HG03280 (cell line): ENCODE data around the gene HAUS7.

Experiments
- ATAC-seq: cut with Tn5 transposase; IDR thresholded peaks from one replicate; pipeline ENCODE4 v1.9.1; 2021; ENCODE audit warnings: mild to moderate bottlenecking, moderate library complexity; ENCODE audit not compliant: unreplicated experiment

The HAUS7 gene

DNA sequence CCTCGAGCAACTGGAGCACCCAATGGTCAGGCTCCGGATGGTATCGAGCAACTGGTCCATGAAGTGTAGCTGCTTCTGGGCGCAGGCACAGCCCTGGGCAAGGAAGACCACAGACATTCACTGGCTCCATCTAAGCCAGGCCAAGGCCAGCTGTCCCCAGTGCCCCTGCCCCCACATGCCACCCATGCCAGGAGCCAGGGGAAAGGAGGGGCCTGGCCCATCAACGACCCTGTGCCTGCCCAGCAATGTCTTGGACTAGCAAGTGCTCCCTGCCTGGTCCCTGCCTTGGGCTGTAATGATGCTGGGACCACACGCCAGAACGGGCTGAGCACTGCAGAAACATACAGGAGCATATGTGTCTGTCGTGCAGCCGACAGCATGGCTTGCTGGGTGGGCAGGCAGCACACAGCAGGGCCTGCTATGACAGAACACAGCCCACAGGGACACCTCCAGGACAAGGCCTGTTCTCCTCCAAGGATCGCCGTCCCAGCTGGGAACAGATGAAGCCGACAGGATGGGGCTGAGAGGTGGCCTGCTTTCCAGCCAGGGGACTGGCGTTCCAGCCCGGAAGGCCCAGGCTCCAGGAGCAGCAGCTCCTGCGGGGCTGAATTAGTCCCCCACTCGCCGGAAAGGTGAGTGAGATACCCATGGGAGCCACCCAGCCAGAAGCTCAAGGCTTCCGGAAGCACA lies 13.1 kb downstream of the HAUS7 start:
- no peak for ATAC-seq

DNA sequence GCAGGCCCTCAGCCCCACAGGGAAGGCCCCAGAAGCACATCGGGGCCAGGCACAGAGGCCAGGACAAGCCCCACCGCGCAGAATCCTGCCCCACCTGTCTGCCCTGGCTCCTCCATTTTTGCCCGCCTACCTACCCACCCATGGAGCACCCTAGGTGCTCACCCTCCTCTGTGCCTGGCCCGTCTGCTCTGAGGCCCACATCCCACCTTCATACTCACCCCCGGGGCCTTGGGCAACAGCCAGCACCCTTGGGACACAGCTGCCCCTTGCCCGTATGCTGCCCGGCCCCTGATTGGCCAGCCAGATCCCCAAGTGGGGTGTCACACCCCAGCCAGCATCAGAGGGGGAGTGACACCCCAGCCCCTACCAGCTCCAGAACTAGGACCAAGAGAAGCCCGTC lies 13.7 kb downstream of the HAUS7 start:
- ATAC-seq = no peak

DNA sequence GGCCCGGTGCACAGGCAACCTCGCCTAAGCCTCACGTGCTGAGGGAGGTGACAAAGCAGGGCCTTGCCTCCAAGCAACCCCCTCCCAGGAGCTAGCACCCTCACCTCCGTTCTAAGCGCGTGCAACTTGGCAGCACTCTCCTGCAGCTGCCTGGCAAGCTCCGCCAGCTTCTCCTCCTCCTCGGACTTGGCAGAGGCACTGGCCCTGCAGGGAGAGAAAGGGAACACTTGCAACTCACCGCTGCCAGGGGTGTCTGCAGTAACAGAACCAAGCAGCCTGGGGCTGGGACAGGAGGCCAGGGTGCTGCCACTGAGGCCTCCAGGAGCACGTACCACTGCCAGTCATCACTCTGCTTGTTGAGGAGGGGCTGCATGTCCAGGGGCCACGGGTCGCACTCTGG lies 14.2 kb downstream of the HAUS7 start:
- no peak for ATAC-seq

- ATAC-seq = no peak
Measured at GRCh38 chrX:153455571-153455970, 14.8 kb downstream of the HAUS7 start.

GRCh38 chrX:153454901-153455550 lies 15.3 kb downstream of the HAUS7 start:
- ATAC-seq = no peak

GRCh38 chrX:153450949-153451277 lies 19.5 kb downstream of the HAUS7 start:
- no peak for ATAC-seq

GRCh38 chrX:153450114-153450948 lies 20.0 kb downstream of the HAUS7 start:
- no peak for ATAC-seq

DNA sequence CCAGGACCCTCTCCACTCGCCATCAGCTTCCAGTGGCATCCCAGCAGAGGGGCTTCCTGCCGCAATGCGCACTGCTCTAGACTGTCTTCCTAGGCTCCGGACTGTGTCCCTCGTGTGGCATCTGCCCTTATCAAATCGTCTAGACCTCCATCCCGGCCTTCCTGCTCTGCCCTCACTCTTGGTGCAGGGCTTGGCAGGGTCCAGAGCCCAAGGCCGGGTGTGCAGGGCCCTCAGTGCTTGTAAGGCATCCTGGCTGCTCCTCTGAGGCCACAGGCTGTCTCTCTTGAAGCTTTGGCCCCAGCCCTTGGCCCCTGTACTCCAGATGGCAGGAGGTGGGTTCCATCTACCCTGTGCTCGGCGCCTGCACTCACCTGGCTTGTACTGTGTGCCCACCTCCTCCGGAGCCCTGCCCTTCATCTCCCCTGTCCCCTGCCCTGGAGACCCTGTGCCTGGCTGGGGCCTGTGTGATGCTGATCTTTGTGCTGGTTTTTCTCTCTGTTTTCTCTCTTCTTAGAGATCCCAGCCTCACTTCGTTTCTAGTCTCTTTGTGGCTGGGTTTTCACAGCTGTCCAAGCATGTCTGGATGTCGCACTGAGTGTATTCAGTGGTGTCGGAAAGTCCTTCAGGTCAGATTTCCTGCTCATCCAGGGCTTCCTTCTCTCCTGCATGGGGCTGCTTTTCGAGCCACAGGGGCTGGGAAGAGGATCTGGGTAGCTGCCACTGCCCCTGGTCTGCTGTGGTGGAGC lies 20.8 kb downstream of the HAUS7 start:
- no peak for ATAC-seq

GRCh38 chrX:153448556-153449367 lies 21.6 kb downstream of the HAUS7 start:
- no peak for ATAC-seq

- no peak for ATAC-seq
Measured at GRCh38 chrX:153447581-153447960, 22.8 kb downstream of the HAUS7 start.

DNA sequence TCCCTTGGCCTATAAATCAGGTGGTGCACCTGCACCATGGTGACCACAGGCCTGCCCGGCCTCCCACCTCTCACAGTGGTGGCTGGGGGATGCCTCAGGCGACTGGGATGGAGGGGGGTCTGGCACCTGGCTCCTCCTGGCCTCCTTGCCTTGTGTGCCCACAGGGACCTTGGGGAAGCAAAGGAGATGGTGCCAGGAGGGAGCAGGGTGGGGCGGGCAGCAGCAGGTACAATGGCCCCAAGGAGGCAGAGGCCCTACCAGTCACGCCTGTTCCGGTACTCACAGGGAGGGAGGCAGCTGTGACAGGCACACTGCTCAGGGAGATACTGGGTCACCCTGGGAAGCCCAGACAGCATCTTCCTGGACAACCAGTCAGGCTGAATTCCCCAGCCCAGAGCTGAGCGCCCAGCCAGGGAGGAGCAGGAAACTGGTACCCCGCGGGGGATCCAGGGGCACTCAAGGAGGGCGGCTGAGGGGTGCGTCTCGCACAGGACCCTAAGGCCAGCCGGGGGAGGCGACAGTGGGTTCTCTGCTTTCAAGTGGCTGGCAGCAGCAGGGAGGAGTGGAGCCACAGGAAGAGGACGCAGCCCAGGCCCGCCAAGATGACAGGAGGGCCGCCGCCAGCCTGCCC lies 23.3 kb downstream of the HAUS7 start:
- ATAC-seq = no peak

DNA sequence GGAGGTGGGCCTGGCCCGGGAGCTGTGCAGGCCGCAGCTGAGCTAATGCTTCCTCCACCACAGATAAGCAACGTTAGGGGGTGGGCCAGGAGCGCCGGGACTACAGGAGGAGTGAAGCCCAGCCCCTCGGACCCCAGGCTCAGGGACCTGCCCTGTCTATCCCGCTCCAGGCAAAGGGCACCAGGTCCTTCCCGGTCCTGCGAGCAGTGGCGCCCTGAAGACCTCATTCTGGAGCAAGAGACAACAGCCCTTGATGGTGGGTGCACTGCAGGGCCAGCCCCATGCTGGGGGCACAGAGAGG lies 23.8 kb downstream of the HAUS7 start:
- ATAC-seq = no peak

- no peak for ATAC-seq
Measured at GRCh38 chrX:153445856-153446635, 24.3 kb downstream of the HAUS7 start, which contains the start of gene TREX2. TSS of gene TREX2 (minus strand) at chrX:153446056. CDS start at chrX:153445430, 626 bp downstream.

- ATAC-seq = no peak
Measured at GRCh38 chrX:153445106-153445855, 25.1 kb downstream of the HAUS7 start.

DNA sequence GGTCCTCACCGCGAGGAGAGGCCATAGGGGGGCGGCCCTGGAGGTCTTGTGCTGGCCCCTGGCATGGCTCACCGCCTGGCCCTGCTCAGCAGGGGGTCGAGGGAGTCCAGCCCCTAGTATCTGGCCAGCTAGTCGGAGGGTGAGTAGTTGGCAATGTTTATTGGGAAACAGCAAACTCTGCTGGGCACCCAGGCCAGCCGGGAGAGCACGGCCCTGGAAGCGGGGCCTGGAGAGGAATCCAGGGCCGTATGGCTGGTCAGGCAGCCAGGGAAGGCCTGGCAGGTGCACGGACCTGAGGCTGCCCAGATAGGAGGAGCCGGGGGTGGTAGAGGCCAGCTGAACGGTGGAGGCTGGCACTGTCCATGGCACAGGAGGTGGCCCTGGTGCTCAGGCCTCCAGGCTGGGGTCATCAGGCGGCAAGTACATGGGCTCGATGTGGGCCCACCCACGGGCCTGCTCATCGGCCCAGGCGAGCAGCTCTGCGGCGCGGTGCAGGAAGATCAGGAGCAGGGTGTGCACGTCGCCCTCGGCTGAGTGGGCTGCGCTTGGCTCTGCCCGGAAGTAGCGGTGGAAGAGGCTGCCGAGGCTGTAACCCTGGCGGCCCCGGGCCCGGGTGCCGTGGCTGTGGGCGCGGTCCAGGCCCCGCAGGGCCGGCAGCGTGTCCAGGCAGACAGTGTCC lies 25.9 kb downstream of the HAUS7 start:
- ATAC-seq = no peak

DNA sequence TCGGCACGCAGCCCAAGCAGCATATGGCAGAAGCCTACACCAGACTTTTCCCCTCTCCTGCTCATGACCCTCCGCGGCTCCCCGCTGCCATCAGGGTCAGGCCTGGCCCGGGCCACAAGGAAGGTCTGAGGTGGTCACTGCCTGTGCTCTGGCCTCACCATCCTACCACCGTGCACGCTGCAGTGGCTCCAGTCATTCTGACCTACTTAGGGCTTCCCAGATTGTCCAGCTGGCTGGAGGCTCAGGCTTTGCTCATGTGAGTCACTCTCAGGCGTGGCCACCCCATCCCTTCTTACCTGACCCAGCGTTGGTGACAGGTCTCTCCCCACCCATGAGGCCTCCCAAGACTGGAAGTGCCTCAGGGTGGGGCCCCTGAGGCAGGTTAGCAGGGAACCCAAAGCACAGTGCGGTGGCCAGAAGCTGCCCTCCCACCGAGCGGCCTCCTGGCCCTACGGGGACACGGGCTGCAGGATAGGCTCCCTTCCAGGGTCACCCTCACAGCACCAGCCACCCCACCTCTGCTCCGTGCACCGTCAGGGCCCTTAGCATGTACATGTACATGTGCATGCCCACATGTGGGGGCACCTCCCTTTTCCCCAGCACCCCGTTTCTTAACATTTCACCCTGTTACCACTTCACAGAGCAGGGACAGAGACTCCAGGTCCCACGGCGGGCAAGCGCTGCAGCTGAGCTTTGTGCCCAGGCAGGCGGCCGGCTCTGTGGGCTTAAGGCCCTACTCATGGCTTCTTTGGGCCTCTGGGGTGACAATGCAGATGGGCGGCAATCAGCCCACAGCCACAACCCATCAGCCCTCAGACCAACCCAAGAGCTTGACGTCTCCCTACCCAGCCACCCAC lies 26.7 kb downstream of the HAUS7 start:
- no peak for ATAC-seq

DNA sequence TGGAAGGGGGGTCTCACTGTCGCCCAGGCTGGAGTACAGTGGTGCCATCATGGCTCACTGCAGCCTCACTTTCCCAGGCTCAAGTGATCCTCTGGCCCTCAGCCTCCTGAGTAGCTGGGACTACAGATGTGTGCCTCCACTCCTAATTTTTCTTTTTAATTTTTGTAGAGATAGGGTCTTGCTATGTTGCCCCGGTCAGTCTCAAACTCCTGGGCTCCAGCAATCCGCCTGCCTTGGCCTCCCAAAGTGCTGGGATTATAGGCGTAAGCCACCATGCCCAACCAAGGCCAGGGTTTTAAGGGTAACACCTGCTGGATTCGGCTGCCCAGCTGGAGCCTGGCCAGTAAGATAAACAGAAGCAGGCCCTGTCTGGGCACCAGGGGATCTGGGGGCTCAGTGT lies 27.9 kb downstream of the HAUS7 start:
- ATAC-seq = no peak
